ENCODE results near the gene TEK. TPM values are rescaled to one million over a fixed set of nuclear protein-coding genes. Genes with fewer than 3 reads are reported as not detected.

TEK gene
- total RNA-seq, 1 experiment from 2014 or later, result not detected

- Histone ChIP-seq H2AFZ (no peak overlapping the region), H3K36me3 (ENCODE audit: low read depth) (no peaks in the 10 kb centered on the region), H3K9me3 (ENCODE audit: insufficient read depth, low read depth) (no peaks in the 10 kb centered on the region), H3K79me2 (ENCODE audit: low read depth) (no peaks in the 10 kb centered on the region), H3K4me1 (replicated peaks; ENCODE audit: insufficient read depth) (no peaks in the 10 kb centered on the region), H3K27me3 (ENCODE audit: insufficient read depth, low read depth) (no peaks in the 10 kb centered on the region), H3K4me2 (no peak overlapping the region), H3F3A (ENCODE audit: insufficient read depth, low read depth) (no peaks in the 10 kb centered on the region), H3K9me2 (ENCODE audit: insufficient read depth) (no peaks in the 10 kb centered on the region), H4K20me1 (ENCODE audit: insufficient read depth) (no peaks in the 10 kb centered on the region), H3K4me3 (no peak overlapping the region), H3K27ac (no peak overlapping the region)
- DNase-seq, result no peak
- intact Hi-C loops (cut with micrococcal nuclease; ENCODE audit: unreplicated experiment), result no loop called here
- ChIA-PET POLR2A (ENCODE audit: unreplicated experiment) (no interaction called here), CTCF (no interaction called here)
- no TSS peak for BruUV-seq (replicated peaks)
- TF ChIP-seq CTCF (conservative IDR thresholded peaks at IDR 0.05) (no peak), EZH2 (IDR thresholded peaks at IDR 0.05; ENCODE audit: low read depth) (no peak)
These were observed 170.6 kb downstream of the TEK start for GRCh38 chr9:27279611-27280010.

Other genes starting within 250 kb of the TEK start
- gene CAAP1, start 216.4 kb upstream of the TEK start, total RNA-seq (2021), result 12.1 and 14.0 TPM in 2 replicates
- 19.7 and 23.3 TPM in 2 replicates for gene PLAA, start 162.0 kb upstream of the TEK start, total RNA-seq (2021)
- gene IFT74, start 152.8 kb upstream of the TEK start, total RNA-seq (2021), result 14.6 and 17.8 TPM in 2 replicates
- gene LRRC19, start 103.6 kb upstream of the TEK start, total RNA-seq (2021), result not detected in 2 replicates
- not detected in 2 replicates for gene EQTN, start 187.9 kb downstream of the TEK start, total RNA-seq (2021)

Data from PC-9 (cell line).